LNCAP (cell line): ENCODE data around the gene PRR30.

Experiments
- TF ChIP-seq, protein P1 (sequence below): fragments of 450-650 bp; IDR thresholded peaks from 2 replicates; pipeline ENCODE4 v1.5.1; 2017; ENCODE audit warnings: mild to moderate bottlenecking

PRR30 gene

GRCh38 chr2:27122791-27123190 lies 16.4 kb downstream of the PRR30 start:
- TF ChIP-seq, protein P1, sequence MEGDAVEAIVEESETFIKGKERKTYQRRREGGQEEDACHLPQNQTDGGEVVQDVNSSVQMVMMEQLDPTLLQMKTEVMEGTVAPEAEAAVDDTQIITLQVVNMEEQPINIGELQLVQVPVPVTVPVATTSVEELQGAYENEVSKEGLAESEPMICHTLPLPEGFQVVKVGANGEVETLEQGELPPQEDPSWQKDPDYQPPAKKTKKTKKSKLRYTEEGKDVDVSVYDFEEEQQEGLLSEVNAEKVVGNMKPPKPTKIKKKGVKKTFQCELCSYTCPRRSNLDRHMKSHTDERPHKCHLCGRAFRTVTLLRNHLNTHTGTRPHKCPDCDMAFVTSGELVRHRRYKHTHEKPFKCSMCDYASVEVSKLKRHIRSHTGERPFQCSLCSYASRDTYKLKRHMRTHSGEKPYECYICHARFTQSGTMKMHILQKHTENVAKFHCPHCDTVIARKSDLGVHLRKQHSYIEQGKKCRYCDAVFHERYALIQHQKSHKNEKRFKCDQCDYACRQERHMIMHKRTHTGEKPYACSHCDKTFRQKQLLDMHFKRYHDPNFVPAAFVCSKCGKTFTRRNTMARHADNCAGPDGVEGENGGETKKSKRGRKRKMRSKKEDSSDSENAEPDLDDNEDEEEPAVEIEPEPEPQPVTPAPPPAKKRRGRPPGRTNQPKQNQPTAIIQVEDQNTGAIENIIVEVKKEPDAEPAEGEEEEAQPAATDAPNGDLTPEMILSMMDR: no peak

GRCh38 chr2:27121906-27122305 lies 17.3 kb downstream of the PRR30 start:
- TF ChIP-seq, protein P1: no peak

DNA sequence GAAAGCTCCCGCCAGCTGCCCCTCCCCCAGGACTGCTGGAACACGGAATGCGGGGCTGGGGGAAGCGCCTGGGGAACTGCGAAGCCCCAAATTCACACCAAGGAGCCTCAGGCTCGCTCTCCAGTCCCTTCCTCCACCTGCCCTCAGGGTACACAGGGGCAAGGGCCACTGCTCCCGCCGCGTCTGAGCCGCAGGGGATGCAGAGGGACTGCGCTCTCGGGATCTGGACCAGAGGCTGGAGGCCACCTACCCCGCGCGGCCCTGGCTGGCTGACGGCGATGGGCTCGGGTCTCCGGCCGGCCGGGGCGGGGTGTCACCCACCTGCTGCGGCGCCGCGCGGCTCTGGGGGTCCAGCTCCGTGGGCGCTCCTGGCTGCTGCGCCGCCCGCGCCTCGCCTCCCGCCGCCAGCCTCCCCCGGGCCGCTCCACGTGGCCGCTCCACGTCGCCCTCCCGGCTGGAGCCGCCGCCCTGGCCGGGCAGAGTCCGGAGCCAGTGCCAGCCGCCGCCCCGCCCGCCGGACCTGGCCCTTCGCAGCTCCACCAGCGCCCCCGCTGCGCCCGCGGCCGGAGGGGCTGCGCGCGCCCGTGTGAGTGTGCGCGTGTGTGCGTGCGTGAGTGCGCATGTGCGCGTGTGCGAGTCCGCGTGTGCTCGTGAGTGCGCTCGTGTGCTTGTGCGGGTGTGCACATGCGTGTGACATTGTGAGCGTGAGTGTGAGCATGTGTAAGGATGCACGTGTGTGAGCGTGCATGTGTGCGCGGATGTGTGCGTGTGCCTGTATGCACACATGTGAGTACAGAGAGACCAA lies 20.5 kb downstream of the PRR30 start, which contains the start of gene CGREF1:
Gene CGREF1, minus strand, starts transcription at position 604 of the 805 bp plus-strand sequence. CDS start 14,762 bp downstream, outside the sequence.
- TF ChIP-seq, protein P1: no peak

GRCh38 chr2:27117995-27118524 lies 21.1 kb downstream of the PRR30 start:
- TF ChIP-seq, protein P1: no peak

DNA sequence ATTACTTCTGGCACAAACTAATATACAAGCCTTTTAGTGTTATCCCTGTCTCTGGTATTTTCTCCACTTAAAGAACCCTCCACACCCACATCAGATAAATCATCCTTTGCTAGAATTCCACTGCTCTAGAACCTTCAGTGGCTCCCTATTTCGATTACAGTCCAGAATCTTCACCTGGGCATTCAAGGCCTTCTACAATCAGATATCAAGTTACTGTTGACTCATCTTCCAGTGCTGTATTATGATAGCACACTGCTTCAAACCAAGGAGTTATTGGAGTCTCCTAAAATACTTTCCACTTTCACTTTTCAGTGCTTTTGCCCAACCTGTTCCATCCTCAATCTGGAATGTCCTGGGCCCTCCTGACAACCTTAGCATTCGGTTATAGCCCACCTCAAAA lies 23.7 kb downstream of the PRR30 start:
- TF ChIP-seq, protein P1: no peak

GRCh38 chr2:27109083-27109482 lies 30.1 kb downstream of the PRR30 start:
- TF ChIP-seq, protein P1: no peak

- TF ChIP-seq, protein P1: no peak
Measured at GRCh38 chr2:27108221-27108620, 31.0 kb downstream of the PRR30 start.
